Thyroid gland (tissue), 4 donors: Measurements from ENCODE around the gene MAP3K1.

Experiments
- POLR2A ChIP-seq, 2 donors: fragments of 450-650 bp; IDR thresholded peaks; one replicate each; pipeline ENCODE4 v1.6.1; 2017; ENCODE audit warnings: antibody characterized with exemption in 2 of 2, mild to moderate bottlenecking in 2 of 2, moderate library complexity in 1 of 2
- TF ChIP-seq, protein P1 (sequence below), 6 experiments: fragments of 200-600 bp in 3 of 6; fragments of 450-650 bp in 3 of 6; sonication (generic) in 3 of 6; IDR thresholded peaks; one replicate each; pipeline ENCODE4 v1.5.1; 2016 to 2019; ENCODE audit warnings: antibody characterized with exemption in 6 of 6, mild to moderate bottlenecking in 2 of 6, inconsistent platforms in 1 of 6, moderate library complexity in 1 of 6

DNA sequence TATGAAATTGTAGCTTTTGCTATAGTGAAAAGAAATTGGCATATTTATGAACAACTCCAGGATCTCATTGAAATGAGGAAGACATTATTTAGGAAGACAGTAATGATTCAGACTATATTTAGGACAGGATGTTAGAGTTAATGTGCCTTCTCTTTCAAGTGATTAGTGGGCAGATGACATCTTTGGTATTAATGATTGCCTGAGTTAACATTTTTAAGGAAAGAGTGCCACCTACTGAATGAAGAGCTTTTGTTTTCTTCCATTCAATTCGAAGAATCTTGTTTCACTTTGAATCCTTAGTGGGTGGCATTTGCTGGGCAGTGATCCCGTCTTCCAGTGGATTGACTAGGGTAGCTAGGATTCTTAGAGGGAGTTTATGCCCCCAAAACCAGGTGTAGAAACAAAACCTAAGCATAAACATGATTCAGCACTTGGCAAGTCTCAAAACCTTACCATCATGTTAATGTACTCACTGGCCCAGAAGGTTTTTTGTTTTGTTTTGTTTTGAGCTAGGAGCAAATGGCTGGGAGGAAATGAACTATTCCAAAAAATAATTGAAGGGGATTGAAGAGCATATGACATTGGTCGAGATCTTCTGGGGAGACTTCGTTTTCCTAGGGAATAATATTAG, 23.2 kb downstream of the MAP3K1 start:
- TF ChIP-seq, protein P1, sequence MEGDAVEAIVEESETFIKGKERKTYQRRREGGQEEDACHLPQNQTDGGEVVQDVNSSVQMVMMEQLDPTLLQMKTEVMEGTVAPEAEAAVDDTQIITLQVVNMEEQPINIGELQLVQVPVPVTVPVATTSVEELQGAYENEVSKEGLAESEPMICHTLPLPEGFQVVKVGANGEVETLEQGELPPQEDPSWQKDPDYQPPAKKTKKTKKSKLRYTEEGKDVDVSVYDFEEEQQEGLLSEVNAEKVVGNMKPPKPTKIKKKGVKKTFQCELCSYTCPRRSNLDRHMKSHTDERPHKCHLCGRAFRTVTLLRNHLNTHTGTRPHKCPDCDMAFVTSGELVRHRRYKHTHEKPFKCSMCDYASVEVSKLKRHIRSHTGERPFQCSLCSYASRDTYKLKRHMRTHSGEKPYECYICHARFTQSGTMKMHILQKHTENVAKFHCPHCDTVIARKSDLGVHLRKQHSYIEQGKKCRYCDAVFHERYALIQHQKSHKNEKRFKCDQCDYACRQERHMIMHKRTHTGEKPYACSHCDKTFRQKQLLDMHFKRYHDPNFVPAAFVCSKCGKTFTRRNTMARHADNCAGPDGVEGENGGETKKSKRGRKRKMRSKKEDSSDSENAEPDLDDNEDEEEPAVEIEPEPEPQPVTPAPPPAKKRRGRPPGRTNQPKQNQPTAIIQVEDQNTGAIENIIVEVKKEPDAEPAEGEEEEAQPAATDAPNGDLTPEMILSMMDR (IDR thresholded peaks at IDR 0.05), result peak in 4 of 6 experiments; percentile 51 to 85 (median 67)
- TF ChIP-seq POLR2A (IDR thresholded peaks at IDR 0.05), result no peak
